ENCODE results near the gene TRNP1.
"Not testable (repeated sequence)": the region's sequence is repeated elsewhere in the genome, so short reads cannot be mapped to it uniquely, and the experiment has no call there.

TRNP1 gene

DNA sequence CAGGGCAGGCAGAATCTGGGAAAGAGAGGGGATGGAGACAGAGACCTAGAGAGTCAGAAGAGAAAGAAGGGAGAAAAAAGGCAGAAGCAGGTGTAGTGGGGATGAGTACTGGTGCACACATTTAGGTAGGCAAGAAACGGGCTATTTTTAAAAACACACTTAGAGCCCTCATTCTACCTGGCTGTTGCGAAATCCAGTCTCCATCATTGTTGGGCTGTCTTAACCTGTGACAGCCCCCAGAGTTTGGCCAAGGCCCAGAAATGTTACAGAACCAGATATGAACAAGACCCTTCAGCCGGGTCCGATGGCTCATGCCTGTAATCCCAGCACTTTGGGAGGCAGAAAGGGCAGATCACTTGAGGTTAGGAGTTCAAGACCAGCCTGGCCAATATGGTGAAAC lies 20.7 kb upstream of the TRNP1 start:
- no peak for DNase-seq (ENCODE audit: low spot score)

DNA sequence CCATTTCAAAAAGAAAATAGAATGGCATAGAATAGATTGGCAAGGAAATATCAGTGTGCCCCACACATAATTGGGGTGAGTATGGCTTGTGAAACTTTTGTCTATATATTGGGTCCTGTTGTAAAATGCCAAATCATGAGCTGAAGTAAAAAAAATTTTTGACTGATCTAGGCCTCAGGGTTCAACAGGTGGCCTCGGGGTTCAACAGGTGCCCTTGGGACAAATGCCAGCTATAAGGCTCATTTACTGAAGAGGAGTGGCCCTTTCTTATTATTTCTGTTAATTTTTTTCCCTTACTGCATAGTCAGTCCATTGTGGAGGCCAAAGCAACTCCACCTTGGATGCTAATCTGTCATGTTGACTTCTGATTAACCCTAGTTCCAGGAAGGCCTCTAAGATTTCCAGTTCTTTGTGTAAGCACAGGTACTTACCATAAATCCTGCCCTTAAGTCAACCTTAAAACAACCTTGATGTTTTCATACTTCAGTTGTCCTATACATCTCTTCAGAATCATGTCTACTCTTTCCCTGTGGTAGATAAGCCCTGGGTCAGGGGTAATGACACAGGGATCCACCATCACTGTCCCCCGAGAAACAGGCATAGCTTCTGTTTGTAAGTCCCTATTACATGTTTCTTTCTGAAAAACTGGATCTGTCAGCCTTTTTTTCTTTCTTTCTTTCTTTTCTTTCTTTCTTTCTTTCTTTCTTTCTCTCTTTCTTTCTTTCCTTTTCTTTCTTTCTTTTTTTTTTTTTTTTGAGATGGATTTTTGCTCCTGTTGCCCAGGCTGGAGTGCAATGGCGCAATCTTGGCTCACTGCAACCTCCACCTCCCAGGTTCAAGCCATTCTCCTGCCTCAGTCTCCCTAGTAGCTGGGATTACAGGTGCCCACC lies 16.6 kb upstream of the TRNP1 start:
- no peak for DNase-seq (ENCODE audit: low spot score)

DNA sequence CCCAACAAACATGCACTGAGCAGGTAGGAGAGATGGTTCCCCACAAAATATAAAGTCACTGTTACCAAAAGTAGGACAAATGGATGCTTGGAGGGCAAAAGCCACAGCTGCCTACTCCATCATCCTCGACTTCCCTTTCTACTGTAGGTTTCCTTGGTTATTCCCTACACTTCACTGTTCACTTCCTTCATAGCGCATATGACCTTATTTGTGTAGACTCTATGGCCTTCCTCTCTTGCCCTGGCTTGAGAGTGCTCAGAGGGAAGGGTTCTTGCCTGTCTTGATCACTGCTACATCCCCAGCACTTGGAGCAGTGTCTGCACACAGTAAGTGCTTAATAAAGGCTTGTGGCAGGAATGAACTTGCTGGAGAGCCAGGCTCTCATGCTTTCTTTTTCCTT lies 14.6 kb upstream of the TRNP1 start:
- DNase-seq (ENCODE audit: low spot score) = no peak

DNA sequence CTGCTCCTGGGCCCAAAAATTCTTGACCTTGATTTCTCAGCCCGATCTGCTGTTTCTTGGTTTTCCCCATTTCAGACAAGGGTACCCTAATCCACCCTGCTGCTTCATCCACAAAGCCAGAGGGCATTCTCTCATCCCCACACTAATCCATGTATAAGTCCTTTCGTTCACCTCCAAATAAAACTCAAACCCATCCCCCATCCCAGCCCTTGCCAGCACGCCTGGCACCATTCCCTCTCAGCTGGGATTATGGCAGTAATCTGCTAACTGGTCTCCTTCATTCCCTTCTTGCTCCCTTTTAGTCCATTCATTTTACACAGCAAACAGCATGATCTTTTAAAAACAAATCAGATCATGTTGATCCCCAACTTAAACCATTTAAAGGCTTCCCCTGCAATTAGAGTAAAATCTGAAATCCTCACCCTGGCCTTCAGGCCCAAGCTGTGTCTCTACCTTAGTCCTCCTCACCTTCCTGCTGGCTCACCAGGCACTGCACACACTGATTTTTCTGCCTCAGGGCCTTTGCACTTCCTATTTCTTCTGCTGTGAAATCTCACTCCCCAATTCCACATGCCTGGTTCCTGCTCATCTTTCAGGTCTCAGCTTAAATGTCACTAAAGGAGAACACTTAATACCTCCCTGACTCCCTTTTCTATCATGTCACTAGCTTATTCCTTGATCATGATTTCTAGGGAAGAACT lies 12.2 kb upstream of the TRNP1 start:
- DNase-seq (ENCODE audit: low spot score) = no peak

DNA sequence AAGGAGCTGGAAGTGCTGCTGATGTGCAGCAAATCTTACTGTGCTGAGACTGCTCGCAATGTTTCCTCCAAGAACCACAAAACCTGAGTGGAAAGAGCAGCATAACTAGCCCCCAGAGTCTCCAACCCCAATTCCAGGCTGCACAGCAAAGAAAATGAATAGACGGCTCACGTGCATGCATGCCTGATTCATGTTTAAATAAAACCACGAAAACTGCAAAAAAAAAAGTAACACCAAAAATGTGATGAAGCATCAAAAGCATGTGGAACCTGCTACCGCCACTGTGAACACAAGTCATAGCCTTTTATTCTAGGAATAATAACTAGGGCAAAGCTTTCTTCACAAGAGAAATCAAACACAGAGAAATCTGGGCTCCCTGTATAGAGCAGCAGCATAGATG lies 9.6 kb upstream of the TRNP1 start:
- no peak for DNase-seq (ENCODE audit: low spot score)

DNA sequence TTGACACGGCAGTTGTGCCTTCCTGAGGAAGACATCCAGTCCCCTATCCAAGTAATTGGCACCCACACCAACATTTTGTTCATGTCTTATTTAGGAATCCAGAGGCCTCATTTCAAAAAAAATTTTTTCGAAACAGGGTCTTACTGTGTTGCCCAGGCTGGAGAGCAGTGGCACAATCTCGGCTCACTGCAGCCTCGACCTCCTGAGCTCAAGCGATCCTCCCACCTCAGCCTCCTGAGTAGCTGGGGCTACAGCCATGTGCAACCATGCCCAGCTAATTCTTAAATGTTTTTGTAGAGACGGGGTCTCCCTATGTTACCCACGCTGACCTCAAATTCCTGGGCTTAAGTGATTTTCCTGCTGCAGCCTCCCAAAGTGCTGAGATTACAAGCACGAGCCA lies 9.2 kb upstream of the TRNP1 start:
- DNase-seq (ENCODE audit: low spot score) = no peak

DNA sequence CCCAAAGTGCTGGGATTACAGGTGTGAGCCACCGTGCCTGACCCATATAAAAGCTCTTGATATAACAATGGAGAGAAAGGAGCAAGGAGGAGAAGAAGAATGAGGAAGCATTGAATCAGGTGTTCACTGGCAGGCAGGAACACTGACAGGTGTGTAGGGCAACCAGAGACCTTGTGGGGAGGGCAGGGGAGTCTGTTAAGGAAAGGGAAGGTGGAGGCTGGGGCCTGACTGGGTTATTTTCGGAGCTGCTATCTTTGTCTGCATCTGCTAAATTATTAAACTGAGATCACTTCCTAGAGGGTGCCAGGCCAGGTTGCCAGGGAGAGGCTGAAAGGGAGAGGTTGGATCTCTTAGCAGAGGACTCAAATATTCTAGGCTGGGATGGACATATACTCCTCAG lies 6.8 kb upstream of the TRNP1 start:
- no peak for DNase-seq (ENCODE audit: low spot score)

DNA sequence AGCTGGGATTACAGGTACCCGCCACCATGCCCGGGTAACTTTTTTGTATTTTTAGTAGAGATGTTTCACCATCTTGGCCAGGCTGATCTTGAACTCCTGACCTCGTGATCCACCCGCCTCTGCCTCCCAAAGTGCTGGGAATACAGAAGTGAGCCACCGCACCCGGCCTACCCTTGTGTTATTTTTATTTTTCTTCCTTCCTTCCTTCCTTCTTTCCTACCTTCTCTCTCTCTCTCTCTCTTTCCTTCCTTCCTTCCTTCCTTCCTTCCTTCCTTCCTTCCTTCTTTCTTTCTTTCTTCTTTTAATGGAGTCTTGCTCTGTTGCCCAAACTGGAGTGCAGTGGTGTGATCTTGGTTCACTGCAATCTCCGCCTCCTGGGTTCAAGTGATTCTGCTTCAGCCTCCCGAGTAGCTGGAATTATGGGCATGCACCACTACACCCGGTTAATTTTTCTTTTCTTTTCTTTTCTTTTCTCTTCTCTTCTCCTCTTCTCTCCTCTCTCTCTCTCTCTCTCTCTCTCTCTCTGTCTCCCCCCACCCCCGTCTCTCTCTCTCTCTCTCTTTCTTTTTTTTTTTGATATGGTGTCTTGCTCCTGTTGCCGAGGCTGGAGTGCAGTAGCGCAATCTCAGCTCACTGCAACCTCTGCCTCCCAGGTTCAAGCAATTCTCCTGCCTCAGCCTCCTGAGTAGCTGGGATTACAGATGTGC lies 3.9 kb upstream of the TRNP1 start:
- DNase-seq (ENCODE audit: low spot score) = not testable (repeated sequence)

DNA sequence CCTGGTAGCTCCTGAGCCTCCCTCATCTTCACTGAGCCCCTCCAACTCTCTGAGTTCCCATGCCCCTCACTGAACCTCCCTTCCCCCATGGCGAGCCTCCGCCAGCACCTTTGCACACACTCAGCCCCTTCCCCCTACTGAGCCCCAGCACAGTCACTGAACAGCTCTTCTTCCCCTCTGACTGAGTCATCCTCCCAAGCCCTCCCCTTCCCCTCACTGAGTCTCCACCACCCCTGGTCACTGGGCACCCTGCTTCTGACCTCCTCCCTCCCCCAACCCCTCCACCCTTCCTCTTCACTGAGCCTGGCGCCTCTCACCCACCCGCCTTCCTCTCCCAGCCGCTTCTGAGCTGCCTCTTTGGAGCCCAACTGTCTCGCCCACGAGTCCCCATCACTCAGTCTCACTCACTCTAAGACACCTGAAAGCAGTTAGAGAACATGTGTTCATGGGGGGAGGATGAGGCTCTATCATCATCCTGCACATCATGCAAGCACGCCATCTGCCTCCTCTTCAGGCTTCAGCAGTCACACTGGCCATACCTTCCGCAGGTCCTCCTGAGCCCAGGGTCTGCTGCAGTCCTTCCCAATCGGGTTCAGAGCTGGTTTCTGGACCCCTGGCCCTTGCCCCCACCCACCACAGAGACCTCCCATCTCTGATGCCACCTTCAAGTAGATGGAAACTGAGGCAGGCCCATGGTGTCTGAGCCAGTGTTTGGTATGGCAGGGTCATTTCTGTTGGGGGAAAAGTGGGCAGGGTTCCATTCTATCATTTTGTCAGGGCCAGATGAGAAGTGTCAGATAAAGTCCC lies 2.0 kb upstream of the TRNP1 start:
- DNase-seq (ENCODE audit: low spot score) = peak; percentile 37

DNA sequence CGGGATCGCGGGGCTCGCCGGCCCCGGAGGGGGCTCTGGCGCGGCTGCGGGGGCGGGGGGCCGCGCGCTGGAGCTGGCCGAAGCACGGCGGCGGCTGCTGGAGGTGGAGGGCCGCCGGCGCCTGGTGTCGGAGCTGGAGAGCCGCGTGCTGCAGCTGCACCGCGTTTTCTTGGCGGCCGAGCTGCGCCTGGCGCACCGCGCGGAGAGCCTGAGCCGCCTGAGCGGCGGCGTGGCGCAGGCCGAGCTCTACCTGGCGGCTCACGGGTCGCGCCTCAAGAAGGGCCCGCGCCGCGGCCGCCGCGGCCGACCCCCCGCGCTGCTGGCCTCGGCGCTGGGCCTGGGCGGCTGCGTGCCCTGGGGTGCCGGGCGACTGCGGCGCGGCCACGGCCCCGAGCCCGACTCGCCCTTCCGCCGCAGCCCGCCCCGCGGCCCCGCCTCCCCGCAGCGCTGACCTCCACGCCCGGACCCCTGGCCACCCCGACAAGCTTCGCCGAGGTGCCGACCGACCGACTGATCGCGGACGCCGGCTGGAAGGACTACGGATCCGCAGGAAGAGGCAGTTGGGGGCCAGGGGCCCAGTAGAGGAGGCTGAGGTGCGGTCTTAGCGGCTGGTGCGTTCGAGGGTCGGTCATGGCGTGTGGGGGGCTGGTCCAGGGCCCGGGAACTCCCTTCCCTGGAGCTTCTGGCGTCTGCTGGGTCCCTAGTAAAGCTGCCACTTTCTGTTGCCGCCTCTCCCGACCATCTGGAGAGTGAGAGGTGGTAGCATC lies 711 bp downstream of the TRNP1 start:
- DNase-seq (ENCODE audit: low spot score) = peak; percentile 61

DNA sequence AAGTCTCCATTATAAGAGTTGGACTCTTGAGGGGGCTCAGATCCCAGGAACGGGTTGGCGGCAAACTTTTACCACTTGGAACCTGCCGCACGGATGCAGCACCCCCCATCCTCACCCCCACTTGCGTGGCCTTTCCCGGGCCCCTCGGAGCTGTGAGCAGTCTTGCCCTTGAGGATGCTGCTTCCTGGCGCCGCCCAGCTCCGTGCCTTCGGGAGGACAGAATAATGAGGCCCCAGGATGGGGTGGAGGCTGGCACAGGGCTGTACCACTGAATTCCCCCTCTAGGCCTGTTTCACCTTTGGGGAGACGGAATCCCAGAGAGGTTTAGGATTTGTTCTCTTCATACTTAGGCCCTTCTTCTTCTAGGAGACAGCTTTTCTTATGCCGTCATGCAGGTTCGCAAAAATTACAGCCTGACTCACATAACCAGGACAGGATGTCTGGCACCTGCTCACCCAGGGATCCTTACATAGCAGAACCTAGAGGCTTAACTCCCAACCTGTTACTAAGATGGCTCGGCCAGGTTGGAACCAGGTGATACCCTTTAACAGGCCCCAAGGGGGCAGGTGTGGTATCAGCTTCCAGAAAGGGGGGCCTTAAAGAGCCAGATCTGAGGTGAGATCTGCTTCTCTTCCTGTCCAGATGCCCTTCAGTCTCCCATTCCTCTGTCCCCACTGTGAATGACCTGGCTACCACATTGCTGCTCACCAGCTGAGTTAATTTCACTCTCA lies 1.5 kb downstream of the TRNP1 start:
- no peak for DNase-seq (ENCODE audit: low spot score)

DNA sequence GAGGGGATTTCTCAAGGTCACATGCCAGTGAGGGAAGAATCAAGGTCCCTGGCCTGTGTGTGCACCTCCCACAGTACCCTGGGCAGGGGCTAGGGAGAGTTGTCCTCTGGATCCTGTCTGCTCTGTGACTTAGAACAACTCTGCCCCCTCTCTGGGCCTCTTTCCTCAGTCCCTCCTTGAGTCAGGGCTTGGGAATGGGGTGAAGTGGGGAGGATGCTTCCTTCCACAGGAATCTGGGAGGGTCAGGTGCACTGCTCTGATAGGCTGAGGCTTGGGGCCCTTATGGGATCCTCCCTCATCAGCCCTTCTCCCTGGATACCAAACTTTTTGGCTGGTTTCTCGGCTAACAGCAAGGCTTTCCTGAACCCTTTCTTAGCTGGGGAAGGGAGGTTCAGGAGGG lies 2.5 kb downstream of the TRNP1 start:
- peak; percentile 62 for DNase-seq (ENCODE audit: low spot score)

DNA sequence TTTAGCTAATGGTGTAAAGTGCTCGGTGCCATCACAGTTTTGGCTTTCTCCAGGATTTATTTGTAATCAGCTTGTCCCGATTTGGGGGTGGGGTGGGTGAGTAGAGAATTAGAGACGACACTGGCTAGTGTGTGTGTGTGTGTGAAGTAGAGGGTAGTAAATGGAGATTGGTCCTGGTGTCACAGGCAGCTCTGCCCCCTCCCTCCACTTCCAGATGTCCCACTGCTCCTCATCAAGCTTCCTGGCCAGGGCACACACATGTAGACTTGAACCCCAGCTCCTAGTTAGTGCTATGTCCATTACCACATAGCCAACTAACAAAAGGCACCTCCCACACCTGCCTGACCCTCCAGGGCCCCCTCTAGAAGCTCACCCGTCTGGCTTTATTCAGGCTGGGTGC lies 3.2 kb downstream of the TRNP1 start:
- no peak for DNase-seq (ENCODE audit: low spot score)

DNA sequence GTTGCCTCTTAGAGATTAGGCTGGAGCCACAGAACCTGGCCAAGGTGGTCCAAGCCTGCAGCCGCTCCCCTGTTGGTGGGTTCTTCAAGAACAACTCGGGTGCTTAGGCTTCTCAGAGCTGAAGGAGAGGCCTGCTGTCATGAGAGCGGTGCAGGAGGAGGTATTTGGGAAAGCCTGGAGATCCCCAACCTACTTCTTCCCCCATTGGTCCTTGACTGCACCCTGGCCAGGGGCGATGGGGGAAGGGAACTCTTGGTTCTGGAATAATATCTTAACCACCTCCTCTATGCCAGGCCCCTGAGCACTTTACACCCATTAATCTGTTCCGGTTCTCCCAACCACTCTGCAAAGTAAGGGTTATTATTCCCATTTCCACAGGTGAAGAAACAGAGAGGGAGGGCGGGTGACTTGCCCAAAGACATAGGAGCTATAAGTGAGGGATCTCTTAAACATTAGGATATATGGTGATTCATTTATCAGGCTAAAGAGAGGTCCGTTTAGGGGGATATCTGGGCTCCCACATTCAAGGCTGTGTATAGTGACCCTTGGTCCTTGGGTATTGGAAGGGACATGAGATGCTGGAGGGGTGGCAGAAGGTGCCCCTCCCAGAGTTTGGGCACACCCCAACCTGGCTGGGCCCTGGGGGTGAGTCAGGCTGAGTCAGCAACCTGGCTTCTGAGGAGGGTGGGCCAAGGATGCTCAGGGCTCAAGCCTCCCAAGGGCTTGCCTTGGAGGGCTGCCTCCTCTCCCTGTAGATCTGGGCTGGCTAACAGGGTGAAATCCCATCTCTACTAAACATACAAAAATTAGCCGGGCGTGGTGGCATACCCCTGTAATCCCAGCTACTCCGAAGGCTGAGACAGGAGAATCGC lies 5.2 kb downstream of the TRNP1 start:
- no peak for DNase-seq (ENCODE audit: low spot score)

DNA sequence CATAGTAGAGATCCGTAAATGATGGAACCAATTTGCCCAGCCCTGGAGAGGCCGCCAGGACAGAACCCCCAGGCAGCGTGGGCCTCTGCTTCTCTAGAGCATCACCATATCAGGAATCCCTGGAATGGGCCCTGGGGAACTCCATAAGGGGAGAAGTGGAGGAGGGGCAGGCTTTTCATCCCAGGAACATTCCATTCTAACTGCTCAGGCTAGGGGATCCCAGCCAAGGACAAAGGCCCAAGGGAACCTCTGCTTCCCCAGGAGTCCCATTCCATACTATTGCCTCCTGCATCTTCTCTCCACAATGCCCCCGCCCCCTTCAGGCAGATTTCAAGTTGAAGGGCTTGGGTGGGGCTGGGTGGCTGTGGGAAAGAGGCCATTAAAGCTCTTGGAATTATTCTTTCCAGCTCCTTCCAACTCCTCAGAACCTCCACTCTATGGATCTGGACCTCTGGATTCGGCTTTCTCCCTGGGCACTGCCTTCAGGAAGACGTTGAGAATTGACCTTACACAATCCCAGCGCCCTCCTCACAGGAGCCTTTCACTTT lies 6.0 kb downstream of the TRNP1 start:
- DNase-seq (ENCODE audit: low spot score) = peak; percentile 88

DNA sequence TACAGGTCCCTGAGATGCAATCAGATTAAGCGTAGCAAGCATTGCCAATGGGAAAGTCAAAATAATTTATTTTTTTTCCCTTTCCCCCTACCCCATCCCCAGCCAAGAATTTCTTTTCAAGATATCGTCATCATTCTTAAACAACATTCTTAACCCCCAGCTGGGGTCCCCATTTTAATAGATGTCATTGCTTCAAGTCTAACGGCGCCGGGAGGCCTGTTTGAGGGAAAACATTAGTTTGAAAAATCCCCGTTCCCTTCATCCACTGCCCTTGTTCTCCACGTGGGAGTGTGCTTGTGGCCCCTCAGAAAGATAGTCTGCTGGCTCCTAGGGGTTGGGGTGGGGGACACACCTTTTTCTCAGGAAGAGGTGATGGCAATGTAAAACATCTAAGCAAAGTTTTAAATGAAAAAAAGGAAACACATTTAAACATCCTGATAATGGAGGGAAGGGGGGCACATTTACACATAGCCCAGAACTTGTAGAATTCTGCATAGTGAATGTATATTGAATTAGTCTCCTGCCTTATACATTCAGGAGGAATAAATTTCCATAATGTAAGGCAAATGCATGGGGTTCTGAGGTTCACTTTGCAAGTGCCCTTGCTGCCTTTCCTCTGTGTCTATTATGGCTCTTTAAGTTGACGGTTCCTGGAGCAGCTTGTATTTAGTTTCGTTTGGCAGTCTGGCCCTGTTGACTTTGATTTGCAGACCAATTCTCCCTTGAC lies 6.8 kb downstream of the TRNP1 start:
- no peak for DNase-seq (ENCODE audit: low spot score)

DNA sequence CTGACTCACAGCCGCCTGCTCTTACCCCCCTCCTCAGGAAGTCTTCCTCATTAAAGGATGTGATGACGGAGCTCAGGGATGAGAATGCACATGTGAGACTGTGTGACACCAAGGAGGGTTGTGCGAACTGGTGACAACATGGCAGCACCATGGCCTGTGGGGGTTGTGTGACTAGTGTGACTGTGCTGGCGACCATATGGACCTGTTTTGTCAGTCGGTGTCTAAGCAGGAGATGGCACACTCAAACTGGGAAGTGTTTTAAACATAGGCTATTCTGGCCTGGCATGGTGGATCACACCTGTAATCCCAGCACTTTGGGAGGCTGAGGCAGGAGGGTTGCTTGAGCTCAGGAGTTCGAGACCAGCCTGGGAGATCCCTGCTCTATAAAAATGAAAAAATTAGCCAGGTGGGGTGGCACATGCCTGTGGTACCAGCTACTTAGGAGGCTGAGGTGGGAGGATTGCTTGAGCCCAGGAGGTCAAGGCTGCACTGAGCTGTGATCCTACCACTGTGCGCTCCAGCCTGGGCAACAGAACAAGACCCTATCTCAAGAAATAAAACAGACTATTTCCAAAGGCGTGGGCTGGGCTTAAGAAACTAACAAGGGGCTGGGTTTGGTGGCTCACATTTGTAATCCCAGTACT lies 7.4 kb downstream of the TRNP1 start:
- DNase-seq (ENCODE audit: low spot score) = no peak

Measured in AG20443 (cell line).